Kidney epithelial cell (primary cell): ENCODE results near the gene POLD1. TPM values are rescaled to one million over a fixed set of nuclear protein-coding genes. Genes with fewer than 3 reads are reported as not detected.

Source experiments
- DNase-seq: peaks from one replicate; pipeline ENCODE4 v3.0.0-alpha.2; 2010; ENCODE audit warnings: low read depth
- H3K27me3 ChIP-seq: 2 replicates; pipeline ENCODE4 v1.6.0; 2011; ENCODE audit warnings: low read length; ENCODE audit not compliant: control insufficient read depth, insufficient read depth
- H3K36me3 ChIP-seq: 2 replicates; pipeline ENCODE4 v1.5.1; 2011; ENCODE audit warnings: low read length; ENCODE audit not compliant: control insufficient read depth, insufficient read depth
- H3K4me3 ChIP-seq: 2 replicates; pipeline ENCODE4 v1.5.1; 2011; ENCODE audit warnings: low read depth, mild to moderate bottlenecking, control low read depth, low read length
- total RNA-seq: library from RNA; depleted of rRNA; stranded (reverse); fragments of >200 nt; gene quantifications from 2 replicates; pipeline ENCODE4 v1.2.3, GENCODE V29; 2015
- TF ChIP-seq, protein P1 (sequence below): IDR thresholded peaks from 2 replicates; pipeline ENCODE4 v1.5.1; 2011; ENCODE audit warnings: mild to moderate bottlenecking, moderate library complexity, low read length, control low read depth, inconsistent platforms; ENCODE audit not compliant: insufficient read depth, poor library complexity, severe bottlenecking

The POLD1 gene
- total RNA-seq, 1 donor from 2014 or later: 30.3 TPM

DNA sequence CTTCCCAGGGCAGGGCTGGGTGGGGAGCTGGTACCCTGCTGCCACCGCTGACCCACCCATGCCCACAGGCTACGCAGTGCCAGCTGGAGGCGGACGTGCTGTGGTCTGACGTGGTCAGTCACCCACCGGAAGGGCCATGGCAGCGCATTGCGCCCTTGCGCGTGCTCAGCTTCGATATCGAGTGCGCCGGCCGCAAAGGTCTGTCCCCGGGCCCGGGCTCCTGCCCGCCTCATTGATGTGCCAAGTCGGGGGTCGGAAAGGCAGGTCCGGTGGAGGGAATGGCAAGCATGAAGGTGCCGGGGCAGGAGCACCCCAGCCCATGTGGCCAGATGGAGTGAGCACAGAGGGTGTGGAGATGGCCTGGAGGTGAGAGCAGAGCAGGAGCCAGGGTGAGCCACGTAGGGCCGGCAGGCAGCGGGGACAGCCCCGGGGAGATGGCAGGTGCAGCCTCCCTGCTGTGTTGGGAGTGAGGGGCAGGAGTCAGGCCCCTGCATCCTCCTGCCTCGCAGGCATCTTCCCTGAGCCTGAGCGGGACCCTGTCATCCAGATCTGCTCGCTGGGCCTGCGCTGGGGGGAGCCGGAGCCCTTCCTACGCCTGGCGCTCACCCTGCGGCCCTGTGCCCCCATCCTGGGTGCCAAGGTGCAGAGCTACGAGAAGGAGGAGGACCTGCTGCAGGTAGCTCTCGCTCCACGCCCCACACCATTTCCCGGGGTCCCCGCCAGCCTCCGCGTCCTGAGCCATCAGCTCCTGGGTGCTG, 18.6 kb downstream of the POLD1 start:
- Histone ChIP-seq H3K27me3 (no peaks in the 10 kb centered on the region), H3K36me3 (no peaks in the 10 kb centered on the region), H3K4me3 (no peak overlapping the region)
- TF ChIP-seq, protein P1, sequence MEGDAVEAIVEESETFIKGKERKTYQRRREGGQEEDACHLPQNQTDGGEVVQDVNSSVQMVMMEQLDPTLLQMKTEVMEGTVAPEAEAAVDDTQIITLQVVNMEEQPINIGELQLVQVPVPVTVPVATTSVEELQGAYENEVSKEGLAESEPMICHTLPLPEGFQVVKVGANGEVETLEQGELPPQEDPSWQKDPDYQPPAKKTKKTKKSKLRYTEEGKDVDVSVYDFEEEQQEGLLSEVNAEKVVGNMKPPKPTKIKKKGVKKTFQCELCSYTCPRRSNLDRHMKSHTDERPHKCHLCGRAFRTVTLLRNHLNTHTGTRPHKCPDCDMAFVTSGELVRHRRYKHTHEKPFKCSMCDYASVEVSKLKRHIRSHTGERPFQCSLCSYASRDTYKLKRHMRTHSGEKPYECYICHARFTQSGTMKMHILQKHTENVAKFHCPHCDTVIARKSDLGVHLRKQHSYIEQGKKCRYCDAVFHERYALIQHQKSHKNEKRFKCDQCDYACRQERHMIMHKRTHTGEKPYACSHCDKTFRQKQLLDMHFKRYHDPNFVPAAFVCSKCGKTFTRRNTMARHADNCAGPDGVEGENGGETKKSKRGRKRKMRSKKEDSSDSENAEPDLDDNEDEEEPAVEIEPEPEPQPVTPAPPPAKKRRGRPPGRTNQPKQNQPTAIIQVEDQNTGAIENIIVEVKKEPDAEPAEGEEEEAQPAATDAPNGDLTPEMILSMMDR: no peak
- DNase-seq: no peak

DNA sequence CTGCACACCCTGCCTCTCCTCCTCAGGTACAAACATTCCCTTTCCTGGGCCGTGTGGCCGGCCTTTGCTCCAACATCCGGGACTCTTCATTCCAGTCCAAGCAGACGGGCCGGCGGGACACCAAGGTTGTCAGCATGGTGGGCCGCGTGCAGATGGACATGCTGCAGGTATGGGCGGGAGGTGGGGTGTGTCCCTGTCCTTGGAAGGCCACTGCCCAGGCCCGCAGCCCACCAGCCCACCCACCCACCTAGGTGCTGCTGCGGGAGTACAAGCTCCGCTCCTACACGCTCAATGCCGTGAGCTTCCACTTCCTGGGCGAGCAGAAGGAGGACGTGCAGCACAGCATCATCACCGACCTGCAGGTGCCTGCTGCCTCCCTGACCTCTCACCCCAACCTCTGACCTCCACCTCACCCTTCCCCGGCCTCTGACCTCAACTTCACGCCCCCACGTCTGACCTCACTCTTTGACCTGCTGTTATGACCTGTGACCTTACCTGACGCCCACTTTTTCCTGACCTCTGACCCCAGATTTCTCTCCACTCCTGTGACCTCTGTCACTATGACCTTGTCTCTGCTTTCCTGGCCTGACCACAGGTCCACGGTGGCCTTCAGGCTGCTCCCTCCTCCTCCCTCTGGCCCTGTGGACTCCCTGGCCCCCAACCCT, 22.1 kb downstream of the POLD1 start:
- H3K36me3 ChIP-seq: no peaks in the 10 kb centered on the region
- H3K4me3 ChIP-seq: no peak overlapping the region
- DNase-seq: no peak
- TF ChIP-seq, protein P1: no peak
- H3K27me3 ChIP-seq: no peaks in the 10 kb centered on the region

DNA sequence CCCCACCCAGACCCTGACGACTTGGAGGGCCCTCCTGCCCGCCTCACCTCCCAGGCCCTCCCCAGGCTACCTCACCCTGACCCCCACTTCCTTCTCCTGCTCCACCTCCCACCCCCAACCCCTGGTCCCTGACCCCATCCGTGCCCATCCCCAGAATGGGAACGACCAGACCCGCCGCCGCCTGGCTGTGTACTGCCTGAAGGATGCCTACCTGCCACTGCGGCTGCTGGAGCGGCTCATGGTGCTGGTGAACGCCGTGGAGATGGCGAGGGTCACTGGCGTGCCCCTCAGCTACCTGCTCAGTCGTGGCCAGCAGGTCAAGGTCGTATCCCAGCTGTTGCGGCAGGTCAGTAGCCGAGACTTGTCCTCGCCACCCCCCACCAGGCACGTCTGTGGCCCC, 22.7 kb downstream of the POLD1 start:
- TF ChIP-seq, protein P1: no peak
- H3K36me3 ChIP-seq: no peaks in the 10 kb centered on the region
- DNase-seq: no peak
- H3K27me3 ChIP-seq: no peaks in the 10 kb centered on the region
- H3K4me3 ChIP-seq: no peak overlapping the region

DNA sequence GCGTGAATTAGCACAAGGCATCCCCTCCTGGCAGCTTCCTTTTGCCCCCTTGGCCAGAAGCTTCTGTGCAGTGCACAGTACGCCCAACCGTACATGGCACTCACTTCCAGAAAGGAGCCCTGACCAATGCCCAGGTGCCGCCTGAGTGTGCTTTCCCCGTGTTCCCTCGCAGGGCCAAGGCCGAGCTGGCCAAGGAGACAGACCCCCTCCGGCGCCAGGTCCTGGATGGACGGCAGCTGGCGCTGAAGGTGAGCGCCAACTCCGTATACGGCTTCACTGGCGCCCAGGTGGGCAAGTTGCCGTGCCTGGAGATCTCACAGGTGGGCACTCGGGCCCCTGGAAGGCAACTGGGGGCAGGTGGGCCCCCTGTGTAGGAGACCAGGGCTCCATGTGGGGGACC, 25.2 kb downstream of the POLD1 start:
- TF ChIP-seq, protein P1: no peak
- no peak for DNase-seq
- Histone ChIP-seq H3K36me3 (no peaks in the 10 kb centered on the region), H3K27me3 (no peaks in the 10 kb centered on the region), H3K4me3 (no peak overlapping the region)

DNA sequence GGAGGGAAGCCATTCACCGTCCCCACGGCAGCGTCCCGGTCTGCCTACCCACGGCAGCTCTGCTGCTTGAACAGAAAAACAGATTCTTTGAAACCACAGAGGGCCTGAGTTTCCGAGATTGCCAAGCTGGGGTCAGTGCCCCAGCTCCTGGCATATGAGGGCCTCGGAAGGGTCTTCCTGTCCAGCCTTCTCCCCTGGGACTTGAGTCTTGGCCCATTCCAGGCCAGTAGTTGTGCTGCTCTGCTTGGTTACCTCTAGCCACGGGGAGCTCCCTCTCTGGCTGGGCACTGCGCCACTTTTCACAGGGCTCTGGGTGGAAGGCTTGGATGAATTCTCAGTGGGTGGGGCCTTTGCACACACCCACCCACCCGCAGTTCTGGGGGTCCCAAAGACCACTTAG, 26.0 kb downstream of the POLD1 start:
- Histone ChIP-seq H3K36me3 (no peaks in the 10 kb centered on the region), H3K27me3 (no peaks in the 10 kb centered on the region), H3K4me3 (no peak overlapping the region)
- no peak for DNase-seq
- TF ChIP-seq, protein P1: no peak

DNA sequence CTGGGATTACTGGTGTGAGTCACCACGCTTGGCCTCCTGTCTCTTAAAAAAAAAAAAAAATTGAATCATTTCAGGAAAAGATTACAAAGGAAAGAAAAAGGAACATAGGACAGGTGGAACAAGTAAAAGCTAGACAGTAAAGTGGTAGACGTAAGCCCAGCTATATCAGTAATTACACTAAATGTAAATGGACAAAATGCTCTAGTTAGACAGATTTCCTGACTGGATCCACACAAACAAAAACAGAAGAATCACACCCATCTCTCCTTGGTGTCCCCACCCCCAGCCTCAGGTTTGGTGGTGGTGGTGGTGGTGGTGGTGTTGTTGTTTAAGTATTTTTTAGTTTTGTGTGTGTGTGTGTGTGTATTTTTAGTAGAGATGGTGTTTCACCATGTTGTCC, 28.3 kb downstream of the POLD1 start:
- Histone ChIP-seq H3K27me3 (no peaks in the 10 kb centered on the region), H3K4me3 (no peak overlapping the region), H3K36me3 (no peaks in the 10 kb centered on the region)
- TF ChIP-seq, protein P1: no peak
- DNase-seq: no peak
